MM.1S (cell line): ENCODE measurements around the gene RASAL2.

Experiments
- CTCF ChIP-seq: fragments of 300-600 bp; sonication (generic); IDR thresholded peaks from 2 replicates; pipeline ENCODE4 v1.5.1; 2016; ENCODE audit warnings: antibody characterized with exemption, low read length, mixed read lengths
- EZH2 ChIP-seq: fragments of 300-600 bp; sonication (generic); optimal IDR thresholded peaks from 2 replicates; pipeline ENCODE3; 2017; ENCODE audit warnings: low read depth, mild to moderate bottlenecking, antibody characterized with exemption, low read length, mixed read lengths
- EZH2phosphoT487 ChIP-seq: fragments of 300-600 bp; sonication (generic); IDR thresholded peaks from 2 replicates; pipeline ENCODE4 v1.6.1; 2018; ENCODE audit warnings: antibody characterized with exemption, low read length

GRCh38 chr1:178048426-178048825, 45.5 kb upstream of the RASAL2 start:
- no peak for TF ChIP-seq CTCF
- no peak for TF ChIP-seq EZH2phosphoT487
- TF ChIP-seq EZH2, result no peak
